D721Med (cell line): ENCODE data around the gene ANO2.

Experiments
- DNase-seq: peaks from one replicate; pipeline ENCODE4 v3.0.0; 2011; ENCODE audit warnings: low spot score; ENCODE audit not compliant: insufficient read length
- FAIRE-seq: peaks from 2 replicates; lab custom pipeline; 2011; peaks lifted over from hg19 to GRCh38; lab: Jason Lieb, UNC
- CTCF ChIP-seq: IDR thresholded peaks from 2 replicates; pipeline ENCODE4 v1.5.1; 2012; ENCODE audit warnings: mild to moderate bottlenecking, control low read depth; ENCODE audit not compliant: insufficient read depth; ENCODE audit errors: missing control alignments

Gene ANO2

GRCh38 chr12:5817246-5817645, 127.8 kb downstream of the ANO2 start:
- FAIRE-seq (no peak), DNase-seq (no peak)
- TF ChIP-seq CTCF, result no peak

- TF ChIP-seq CTCF, result no peak
- no peak for FAIRE-seq
- no peak for DNase-seq
Observed at GRCh38 chr12:5809586-5809985, 135.5 kb downstream of the ANO2 start.

- TF ChIP-seq CTCF, result no peak
- FAIRE-seq, result no peak
- DNase-seq, result no peak
Observed at GRCh38 chr12:5808981-5809380, 136.1 kb downstream of the ANO2 start.

- no peak for FAIRE-seq
- DNase-seq, result no peak
- TF ChIP-seq CTCF, result no peak
Observed at GRCh38 chr12:5807514-5808219, 137.4 kb downstream of the ANO2 start.

- TF ChIP-seq CTCF, result no peak
- FAIRE-seq (no peak), DNase-seq (no peak)
Observed at GRCh38 chr12:5807090-5807414, 138.0 kb downstream of the ANO2 start.

DNA sequence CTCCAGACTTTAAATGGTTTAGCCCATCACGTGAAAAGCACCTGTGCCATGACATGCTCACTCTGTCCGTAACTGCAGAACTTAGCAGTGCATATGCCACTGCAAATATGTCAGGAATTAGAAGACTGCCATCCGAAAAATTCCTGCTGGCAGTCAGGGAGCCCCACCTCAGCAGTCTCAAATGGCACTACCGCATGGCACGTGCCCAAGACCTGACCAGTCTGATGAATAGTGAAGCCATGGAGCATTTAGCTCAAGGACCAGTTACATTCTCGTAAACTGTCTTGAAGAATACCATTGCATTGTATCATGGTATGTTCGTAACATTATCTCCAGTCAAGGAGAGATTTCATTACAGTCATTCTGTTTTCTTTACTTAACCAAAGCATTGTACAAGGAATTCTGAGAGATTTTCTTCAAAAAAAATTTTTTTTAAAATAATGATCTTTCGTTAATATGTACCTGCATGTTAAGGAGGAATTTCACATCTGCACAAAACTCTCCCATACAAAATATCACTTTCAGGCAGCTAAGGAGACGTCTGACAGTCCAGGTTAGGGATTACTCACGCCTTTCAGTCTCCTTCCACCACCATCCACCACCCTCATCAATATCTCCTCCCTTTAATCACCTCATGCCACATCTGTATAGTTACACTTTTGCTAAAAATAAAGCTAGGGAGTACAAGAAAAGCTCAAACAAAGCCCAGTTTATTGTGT, 138.5 kb downstream of the ANO2 start:
- no peak for TF ChIP-seq CTCF
- no peak for FAIRE-seq
- DNase-seq, result no peak

DNA sequence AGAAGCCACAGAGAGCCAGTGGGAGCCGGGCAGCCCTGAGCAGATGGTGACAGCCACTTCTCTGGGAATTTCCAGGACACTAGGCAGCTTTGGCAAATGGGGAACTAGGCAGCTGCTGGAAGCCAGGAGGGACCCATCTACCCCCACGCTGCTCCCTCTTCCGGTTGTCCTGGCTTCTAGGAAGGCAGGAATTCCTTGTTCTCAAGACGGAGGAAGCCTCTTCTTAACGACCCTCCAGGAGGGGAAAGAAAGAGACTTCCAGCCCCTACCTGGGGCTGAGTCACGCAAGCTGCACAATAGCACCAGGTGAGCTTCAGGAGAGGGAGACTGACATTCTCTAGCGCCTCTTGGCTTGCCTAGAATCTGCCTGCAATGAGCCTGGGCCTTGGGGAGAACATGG, 141.5 kb downstream of the ANO2 start:
- DNase-seq (no peak), FAIRE-seq (no peak)
- TF ChIP-seq CTCF, result no peak
